ENCODE measurements around the gene OOSP3. TPM values are rescaled to one million over a fixed set of nuclear protein-coding genes. Genes with fewer than 3 reads are reported as not detected.
A peak's percentile ranks its signal among the peaks of the same experiment; 100 is the strongest.

Gene OOSP3
- total RNA-seq, 1 experiment from 2014 or later, result not detected

- H2AFZ ChIP-seq, result no peak overlapping the region
- H3K79me2 ChIP-seq (ENCODE audit: low read depth), result no peaks in the 10 kb centered on the region
- no peak for TF ChIP-seq EZH2 (IDR thresholded peaks at IDR 0.05; ENCODE audit: low read depth)
- TF ChIP-seq CTCF (conservative IDR thresholded peaks at IDR 0.05), result peak; percentile 78
- H3K4me2 ChIP-seq, result no peak overlapping the region
- H3K27ac ChIP-seq, result no peak overlapping the region
- no peaks in the 10 kb centered on the region for H3F3A ChIP-seq (ENCODE audit: insufficient read depth, low read depth)
- H4K20me1 ChIP-seq (ENCODE audit: insufficient read depth), result no peaks in the 10 kb centered on the region
- no TSS peak for BruUV-seq (replicated peaks)
- CTCF ChIA-PET, result interaction anchor here (0.5 to 1.3 kb wide), 9 partner anchors 16 to 117 kb away, joined by 3 to 11 read pairs (median 4); partner anchors contain the start of gene MRPL16
- H3K9me2 ChIP-seq (ENCODE audit: insufficient read depth), result no peaks in the 10 kb centered on the region; the same call in 1 of the 2 replicates
- POLR2A ChIA-PET (ENCODE audit: unreplicated experiment), result interaction anchor here (0.6 to 1.2 kb wide), 4 partner anchors 11 to 1233 kb away, joined by 3 to 15 read pairs (median 4); partner anchors contain the start of gene MRPL16
- peak; percentile 46 to 60 for DNase-seq
- H3K27me3 ChIP-seq (ENCODE audit: insufficient read depth, low read depth), result no peaks in the 10 kb centered on the region
- no peaks in the 10 kb centered on the region for H3K4me1 ChIP-seq (replicated peaks; ENCODE audit: insufficient read depth)
- H3K36me3 ChIP-seq (ENCODE audit: low read depth), result no peaks in the 10 kb centered on the region
- H3K4me3 ChIP-seq, result no peak overlapping the region
- peaks cover 16% of the 10 kb centered on the region; the same call in 1 of the 2 replicates for H3K9me3 ChIP-seq (ENCODE audit: insufficient read depth, low read depth)
- intact Hi-C loops (cut with micrococcal nuclease; ENCODE audit: unreplicated experiment), result loop anchor here (1.0 kb wide), 2 partner anchors 96 to 165 kb away; no protein-coding TSS in a partner anchor
Observed at GRCh38 chr11:59918987-59919589, 40.5 kb downstream of the OOSP3 start.

DNA sequence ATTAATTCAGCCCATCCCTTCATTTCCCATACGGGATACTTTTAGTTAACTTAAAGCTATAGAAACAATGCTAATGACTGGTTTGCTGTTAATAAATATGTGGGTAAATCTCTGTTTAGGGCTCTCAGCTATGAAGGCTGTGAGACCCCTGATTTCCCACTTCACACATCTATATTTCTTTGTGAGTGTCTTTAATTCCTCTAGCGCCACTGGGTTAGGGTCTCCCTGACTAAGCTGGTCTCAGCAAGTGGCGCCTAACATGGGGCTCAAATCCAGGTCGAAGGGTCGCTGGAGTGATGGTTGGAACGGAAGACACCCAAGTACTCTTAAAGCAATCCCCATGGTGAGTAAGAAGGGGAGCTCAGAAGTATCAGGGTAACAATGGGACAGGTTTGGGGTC, 45.2 kb downstream of the OOSP3 start:
- H4K20me1 ChIP-seq (ENCODE audit: insufficient read depth), result no peaks in the 10 kb centered on the region
- no peak overlapping the region for H3K4me2 ChIP-seq
- no peaks in the 10 kb centered on the region for H3K36me3 ChIP-seq (ENCODE audit: low read depth)
- H3K9me3 ChIP-seq (ENCODE audit: insufficient read depth, low read depth), result peaks cover 18% of the 10 kb centered on the region; the same call in 1 of the 2 replicates
- no peak overlapping the region for H2AFZ ChIP-seq
- DNase-seq, result no peak
- H3F3A ChIP-seq (ENCODE audit: insufficient read depth, low read depth), result no peaks in the 10 kb centered on the region
- no TSS peak for BruUV-seq (replicated peaks)
- no peaks in the 10 kb centered on the region; the same call in 1 of the 2 replicates for H3K9me2 ChIP-seq (ENCODE audit: insufficient read depth)
- no peak overlapping the region for H3K4me3 ChIP-seq
- POLR2A ChIA-PET (ENCODE audit: unreplicated experiment), result no interaction called here
- H3K27ac ChIP-seq, result no peak overlapping the region
- no peak for TF ChIP-seq CTCF (conservative IDR thresholded peaks at IDR 0.05)
- no peak for TF ChIP-seq EZH2 (IDR thresholded peaks at IDR 0.05; ENCODE audit: low read depth)
- no peaks in the 10 kb centered on the region for H3K4me1 ChIP-seq (replicated peaks; ENCODE audit: insufficient read depth)
- 0 out of 2 replicates have a peak, but pooled peaks cover 5% of the 10 kb centered on the region for H3K27me3 ChIP-seq (ENCODE audit: insufficient read depth, low read depth)
- CTCF ChIA-PET, result no interaction called here
- H3K79me2 ChIP-seq (ENCODE audit: low read depth), result no peaks in the 10 kb centered on the region
- intact Hi-C loops (cut with micrococcal nuclease; ENCODE audit: unreplicated experiment), result loop anchor here (5.0 kb wide), 1 partner anchor 268 kb away; no protein-coding TSS in a partner anchor

DNA sequence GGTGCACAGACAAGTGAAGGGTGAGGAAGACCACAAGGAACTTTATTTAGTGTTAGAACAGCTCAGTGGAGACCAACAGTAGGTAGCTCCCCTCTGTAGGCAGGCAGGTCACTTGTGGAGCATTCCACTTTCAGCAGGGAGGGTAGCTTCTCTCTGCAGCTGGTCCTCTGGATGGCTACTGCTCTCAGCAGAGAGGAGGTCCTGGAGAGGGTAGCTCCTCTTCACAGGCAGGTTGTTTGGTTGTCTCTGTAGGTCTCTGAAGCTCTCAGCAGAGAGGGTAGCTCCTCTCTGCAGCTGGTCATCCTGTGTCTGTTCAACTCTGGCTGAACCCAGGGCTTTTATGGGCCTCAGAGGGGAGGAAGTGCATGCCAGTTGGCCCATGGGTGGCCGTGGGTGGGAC, 53.1 kb downstream of the OOSP3 start:
- BruUV-seq (replicated peaks), result no TSS peak
- CTCF ChIA-PET, result interaction anchor here (0.6 kb wide), 1 partner anchor 14 kb away, joined by 10 read pairs; no protein-coding TSS in a partner anchor
- POLR2A ChIA-PET (ENCODE audit: unreplicated experiment), result no interaction called here

More for the DNA sequence above, 53.1 kb downstream of the OOSP3 start:
- TF ChIP-seq EZH2 (IDR thresholded peaks at IDR 0.05; ENCODE audit: low read depth) (no peak), CTCF (conservative IDR thresholded peaks at IDR 0.05) (no peak)
- Histone ChIP-seq H2AFZ (no peak overlapping the region), H3K4me2 (no peak overlapping the region), H3K27me3 (ENCODE audit: insufficient read depth, low read depth) (peaks cover 30% of the 10 kb centered on the region), H3F3A (ENCODE audit: insufficient read depth, low read depth) (no peaks in the 10 kb centered on the region), H4K20me1 (ENCODE audit: insufficient read depth) (no peaks in the 10 kb centered on the region), H3K36me3 (ENCODE audit: low read depth) (no peaks in the 10 kb centered on the region), H3K9me2 (ENCODE audit: insufficient read depth) (no peaks in the 10 kb centered on the region), H3K4me1 (replicated peaks; ENCODE audit: insufficient read depth) (no peaks in the 10 kb centered on the region), H3K4me3 (no peak overlapping the region), H3K9me3 (ENCODE audit: insufficient read depth, low read depth) (no peaks in the 10 kb centered on the region), H3K27ac (no peak overlapping the region), H3K79me2 (ENCODE audit: low read depth) (no peaks in the 10 kb centered on the region)
- DNase-seq, result no peak
- intact Hi-C loops (cut with micrococcal nuclease; ENCODE audit: unreplicated experiment), result no loop called here

Data from PC-9 (cell line).